GM18520 (cell line): ENCODE measurements around the gene TMPRSS6.

Experiments used
- ATAC-seq: cut with Tn5 transposase; IDR thresholded peaks from one replicate; pipeline ENCODE4 v1.9.1; 2021; ENCODE audit not compliant: unreplicated experiment

The TMPRSS6 gene

DNA sequence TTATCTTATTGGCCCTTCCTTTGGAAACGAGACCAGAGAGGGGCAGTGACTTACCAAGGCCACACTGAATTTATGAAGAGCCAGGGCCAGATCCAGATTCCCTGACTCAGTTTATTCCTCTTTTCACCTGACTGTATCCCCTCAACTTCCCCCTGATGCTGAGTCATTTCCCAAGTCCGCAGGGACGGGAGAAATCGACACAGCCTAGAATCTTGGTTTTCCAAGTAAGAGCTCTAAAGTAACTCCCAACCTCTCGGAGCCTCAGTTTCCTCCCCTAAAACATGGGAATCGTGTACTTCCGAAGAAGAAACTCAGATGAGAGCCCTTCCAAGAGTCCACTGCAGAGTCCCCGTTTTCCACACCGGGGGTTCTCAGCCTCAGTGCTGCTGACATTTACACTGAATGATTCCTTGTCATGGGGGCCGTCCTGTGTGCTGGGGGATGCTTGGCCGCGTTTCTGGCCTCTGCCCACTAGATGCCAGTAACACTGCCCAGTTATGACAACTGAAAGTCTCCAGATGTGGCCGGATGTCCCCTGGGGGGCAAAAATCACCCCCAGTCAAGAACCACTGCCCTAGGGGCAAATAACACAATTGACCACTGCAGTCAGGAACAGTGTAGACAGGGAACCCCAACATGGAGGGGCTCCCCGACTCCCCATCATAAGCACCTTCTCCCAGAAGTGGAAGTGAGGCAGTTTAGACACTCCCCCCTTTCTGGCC lies 78.8 kb downstream of the TMPRSS6 start:
- ATAC-seq, result no peak

DNA sequence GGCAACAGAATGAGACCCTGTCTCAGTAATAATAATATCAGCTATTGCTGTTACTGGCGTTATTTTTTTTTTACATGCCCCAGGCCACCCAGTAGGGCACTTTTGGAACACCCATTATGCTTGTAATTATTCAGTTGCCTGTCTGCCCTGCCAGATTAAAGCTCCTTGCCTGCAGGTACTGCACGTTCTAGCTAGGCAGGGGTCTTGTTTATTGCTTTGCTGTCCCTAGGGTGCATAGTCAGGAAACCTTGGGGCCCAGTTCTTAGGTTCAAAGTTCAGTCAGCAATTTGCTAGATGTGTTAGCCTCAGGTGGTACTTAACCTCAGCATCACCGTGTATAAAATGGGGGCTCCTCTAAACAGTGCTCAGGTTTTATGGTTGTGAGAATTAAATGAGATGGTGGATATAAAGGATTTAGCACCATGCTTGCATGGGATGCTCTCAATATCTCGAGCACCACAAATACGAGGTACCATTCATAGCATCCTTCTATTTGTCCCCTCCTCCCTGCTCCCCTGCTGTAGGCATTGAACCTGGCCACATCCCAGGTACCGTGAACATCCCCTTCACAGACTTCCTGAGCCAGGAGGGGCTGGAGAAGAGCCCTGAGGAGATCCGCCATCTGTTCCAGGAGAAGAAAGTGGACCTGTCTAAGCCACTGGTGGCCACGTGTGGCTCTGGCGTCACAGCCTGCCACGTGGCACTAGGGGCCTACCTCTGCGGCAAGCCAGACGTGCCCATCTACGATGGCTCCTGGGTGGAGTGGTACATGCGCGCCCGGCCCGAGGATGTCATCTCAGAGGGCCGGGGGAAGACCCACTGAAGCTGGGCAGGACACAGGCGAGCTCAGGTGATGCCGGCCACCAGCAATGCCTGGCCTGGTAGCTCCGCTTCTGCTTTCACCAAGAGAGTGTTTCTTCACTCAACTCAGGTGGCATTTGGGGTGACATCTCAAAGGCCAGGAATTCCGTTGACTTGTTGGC lies 80.5 kb downstream of the TMPRSS6 start:
- ATAC-seq, result no peak

DNA sequence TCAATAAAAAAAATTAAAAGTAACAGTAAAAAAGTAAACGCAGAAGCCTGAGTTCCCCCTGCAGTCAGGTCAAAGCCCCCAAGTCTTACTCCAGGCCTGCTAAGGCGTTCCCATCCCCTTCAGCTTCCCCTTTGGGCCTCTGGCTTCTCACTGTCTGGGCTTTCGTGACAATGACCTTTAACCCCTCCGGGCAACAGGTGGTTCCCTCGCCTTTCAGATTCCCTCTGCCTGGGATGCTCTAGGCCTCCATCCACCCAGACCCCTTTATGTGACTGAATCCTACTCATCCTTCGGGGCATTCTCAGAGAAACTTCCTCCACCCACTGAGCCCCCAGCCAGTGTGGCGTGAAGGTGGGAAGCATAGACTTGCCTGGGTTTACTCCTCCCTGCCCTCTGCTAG lies 82.0 kb downstream of the TMPRSS6 start:
- ATAC-seq, result no peak

DNA sequence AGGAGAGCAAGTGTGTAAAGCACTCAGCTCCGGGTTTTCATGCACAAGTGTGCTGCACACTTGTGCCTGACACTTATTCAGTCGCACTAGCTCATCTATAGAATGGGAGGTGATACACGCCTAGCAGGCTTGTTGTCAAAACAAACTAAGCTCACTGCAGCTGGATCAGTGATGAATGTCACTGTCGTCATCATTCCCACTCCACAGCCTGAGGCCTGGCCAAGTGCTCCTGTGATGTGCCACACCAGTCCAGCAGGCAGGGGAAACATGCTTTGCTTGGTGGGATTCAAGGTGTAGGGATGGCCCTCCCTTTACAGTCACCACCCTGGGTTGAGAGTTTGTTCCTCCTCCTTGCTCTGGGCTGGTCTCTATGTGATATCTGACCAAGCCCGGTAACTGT lies 83.2 kb downstream of the TMPRSS6 start:
- no peak for ATAC-seq

DNA sequence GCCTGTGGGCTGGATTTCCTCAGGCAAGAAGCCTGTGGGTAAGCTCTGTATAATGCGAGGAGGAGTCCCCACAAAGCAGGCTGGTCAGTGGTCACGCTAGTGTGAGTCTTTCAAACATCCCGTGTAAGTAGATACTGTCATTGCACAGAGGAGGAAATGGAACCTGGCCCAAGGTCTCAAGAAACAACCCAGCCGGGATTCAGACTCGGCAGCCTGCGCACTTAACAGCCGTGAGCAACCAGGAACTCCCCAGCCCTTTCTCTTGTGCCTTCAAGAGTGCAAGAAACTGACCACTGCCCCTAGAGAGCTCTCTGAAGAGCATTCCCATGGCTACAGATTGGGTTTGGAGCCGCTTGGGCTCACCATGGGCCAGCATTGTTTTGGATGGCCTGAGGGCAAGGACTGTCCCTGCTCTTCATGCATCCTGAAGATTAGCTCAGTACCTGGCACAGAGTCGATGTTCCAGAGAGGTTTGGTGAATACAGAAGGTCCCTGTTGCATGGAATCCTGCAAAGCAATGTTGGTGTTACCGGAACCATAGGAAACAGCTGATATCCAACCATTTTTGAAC lies 83.9 kb downstream of the TMPRSS6 start:
- ATAC-seq, result no peak

DNA sequence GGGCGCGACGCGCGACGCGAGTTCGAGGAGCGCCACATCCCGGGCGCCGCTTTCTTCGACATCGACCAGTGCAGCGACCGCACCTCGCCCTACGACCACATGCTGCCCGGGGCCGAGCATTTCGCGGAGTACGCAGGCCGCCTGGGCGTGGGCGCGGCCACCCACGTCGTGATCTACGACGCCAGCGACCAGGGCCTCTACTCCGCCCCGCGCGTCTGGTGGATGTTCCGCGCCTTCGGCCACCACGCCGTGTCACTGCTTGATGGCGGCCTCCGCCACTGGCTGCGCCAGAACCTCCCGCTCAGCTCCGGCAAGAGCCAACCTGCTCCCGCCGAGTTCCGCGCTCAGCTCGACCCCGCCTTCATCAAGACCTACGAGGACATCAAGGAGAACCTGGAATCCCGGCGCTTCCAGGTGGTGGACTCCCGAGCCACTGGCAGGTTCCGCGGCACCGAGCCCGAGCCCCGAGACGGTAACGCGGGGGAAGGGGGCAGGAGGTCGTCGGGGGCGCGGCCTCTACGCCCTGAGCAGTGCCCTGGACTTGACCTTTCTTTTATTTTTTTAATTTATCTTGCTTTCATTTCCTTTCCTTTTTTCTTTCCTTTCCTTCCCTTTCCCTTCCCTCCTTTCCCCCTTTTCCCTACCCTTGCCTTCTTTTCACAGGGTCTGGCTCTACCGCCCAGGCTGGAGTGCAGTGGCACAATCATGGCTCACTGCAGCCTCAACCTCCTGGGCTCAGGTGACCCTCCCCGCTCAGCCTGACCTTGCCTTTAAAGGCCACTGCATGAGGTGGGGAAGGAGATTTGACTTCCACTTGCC lies 85.0 kb downstream of the TMPRSS6 start:
- no peak for ATAC-seq

DNA sequence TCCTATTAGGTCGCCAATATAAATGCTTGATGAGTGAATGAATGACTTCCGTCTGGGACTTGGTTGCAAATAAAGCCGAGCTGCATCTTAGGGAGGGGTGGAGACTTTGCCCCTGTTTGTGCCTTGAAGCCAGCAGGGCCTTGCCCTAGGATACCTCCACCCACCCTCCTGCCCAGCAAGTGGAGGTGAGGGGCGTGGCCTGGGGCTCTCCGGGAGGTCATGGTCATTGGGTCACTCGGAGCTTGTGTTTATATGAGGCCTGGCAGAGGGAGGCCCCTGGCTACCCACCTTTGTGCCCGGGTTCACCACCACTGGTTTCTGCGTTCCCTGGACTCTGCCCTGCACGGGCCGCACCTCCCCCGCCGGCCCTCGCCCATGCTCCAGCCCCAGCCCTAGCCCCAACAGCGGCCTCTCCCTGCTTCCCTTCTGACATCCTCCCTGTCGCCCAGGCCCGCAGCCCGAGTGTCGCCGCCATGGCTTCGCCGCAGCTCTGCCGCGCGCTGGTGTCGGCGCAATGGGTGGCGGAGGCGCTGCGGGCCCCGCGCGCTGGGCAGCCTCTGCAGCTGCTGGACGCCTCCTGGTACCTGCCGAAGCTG lies 85.7 kb downstream of the TMPRSS6 start:
- ATAC-seq, result no peak

DNA sequence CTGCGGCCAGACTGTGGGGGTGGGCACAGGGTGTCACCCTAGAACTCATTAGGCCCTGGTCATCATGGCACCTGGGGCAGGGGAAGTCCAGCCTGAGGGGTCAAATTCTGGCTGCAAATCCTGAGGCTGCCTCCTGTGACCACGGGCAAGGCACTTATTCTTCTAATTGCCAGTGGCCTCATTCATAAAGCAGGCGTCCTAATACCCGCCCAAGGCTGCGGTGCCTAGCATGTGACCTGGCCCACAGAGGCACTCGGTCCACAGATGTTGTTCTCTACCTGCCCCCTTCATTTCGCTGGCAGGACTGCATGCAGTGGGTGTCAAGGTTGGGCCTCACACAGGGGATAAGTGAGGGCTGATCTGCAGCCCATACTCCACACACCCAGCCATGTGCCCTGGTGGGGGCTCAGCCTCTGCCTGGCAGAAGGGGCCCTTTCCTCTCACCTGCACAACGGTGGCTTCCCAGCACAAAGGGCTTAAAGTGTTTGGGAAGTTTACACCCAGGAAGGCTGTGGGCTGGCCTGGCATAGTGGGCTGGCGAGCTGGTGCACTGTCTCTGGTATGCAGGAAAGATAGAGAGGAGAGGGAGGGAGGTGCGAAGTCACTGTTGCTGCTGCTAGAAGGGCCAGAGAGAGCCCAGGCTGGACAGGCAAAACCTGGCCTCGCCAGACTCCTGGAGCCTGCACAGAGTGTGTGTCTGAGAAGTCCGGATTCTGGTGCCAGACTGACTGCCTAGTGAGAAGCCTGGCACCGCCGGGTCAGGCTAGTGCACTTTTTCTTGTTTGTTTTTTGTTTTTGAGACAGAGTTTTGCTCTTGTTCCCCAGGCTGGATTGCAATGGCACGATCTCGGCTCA lies 86.8 kb downstream of the TMPRSS6 start:
- no peak for ATAC-seq

DNA sequence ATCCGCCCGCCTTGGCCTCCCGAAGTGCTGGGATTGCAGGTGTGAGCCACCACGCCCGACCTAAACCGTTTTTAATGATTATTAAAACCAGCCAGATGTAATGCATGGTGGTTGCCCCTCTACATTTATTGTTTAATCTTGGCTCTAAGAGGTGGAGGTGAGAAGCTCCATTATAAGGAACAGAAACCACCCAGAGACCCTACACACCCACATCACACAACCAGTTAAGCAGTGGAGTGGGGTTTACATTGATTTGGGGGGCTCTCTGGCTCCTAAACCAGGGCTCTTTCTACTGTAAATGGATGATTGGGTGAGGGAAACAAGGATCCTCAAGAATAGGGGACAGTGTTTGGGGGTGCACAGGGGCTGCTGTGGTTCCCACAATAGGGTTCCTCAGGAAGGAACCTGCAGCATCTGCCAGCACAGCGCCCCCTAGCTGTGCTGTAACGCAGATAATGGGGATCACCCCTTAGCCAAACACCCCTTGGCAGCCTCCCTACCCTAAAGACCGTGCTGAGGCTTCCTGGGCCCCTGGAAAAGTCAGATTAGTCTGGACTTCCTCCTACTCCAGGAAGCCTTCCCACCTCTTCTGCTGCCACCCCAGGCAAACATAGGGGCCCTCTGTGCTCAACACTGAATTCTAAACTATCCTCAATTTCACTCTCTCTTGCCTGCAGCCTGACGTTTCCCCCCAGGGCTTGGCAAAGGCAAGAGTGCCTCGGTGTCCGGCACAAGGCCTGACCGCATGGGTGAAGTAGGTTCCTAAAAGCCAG lies 87.6 kb downstream of the TMPRSS6 start:
- ATAC-seq, result no peak

DNA sequence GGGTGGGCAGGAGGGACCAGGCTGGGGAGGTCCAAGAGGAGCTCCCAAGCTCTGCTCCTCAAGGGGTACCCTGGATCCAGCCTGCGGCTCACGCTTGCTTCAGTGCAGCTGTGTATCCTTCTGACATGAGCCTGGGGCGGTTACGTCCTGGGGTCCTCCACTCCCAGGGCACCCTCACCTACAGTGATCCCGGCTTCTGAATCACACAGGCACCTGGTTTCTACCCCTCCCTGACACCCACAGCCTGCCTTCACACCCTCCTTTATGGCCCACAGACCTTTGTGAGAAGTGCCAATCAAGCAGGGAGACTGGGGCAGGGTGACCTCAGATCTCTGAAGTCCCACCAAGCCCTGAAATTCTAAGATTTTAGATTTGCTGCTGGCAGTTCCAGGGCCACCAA lies 88.5 kb downstream of the TMPRSS6 start:
- no peak for ATAC-seq

DNA sequence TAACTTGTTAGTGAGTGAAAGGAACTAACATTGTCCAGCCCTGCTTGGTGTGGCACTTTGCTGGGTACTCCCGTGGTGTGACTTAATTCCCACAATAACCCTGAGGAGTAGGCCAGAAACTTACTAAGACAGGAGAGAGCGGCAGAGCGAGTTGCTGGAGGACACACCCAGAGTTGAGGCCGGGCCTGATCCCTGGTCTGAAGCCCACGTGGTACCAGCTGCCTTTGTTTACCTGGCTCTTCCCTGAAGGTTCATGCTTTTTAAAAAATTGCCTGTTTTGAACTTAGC lies 89.4 kb downstream of the TMPRSS6 start:
- no peak for ATAC-seq

DNA sequence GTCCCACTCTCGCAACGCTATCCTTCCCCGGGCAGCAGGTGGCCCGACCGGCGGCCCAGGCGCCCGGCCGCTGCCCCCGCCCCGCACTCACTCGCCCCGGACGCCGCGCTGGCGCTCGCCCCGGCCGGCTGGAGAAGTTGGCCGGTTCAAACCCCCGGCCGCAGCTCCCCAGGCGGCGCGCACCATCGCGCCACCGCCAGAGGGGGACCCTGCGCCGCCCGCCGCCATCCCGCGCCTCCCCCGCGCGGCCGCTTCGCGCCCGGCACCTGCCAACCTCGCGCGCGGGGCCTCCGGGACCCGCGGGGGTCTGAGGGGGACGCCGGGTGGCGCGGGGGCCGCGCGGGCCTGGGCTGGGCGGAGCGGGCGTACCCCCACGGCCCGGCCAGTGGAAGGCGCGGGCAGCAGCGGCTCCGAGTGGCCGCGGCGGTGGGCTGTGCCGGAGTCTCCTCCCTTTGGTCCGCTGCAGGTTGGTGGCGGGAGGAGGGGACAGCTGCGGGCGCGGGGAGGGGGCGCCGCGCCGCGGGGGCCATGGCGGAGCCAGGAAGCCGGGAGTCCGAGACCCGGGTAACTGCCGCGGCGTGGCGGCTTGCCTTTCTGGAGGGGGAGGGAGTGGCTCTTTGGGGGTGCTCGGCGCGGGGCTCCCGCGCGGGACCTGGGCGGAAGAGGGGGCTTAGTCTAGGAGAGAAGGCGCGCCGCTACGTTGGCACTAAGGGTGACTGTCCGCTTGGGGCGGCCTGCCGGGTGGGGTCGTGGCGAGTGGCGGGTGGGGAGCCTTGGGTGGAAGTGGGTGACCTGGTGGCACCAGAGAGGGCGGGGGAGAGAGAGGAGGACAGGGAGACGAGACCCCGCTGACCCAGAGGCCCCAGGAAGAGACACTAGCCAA lies 90.0 kb downstream of the TMPRSS6 start, which contains the start of the genes MPST and TST:
Gene MPST, plus strand, starts transcription at position 434 of the 883 bp plus-strand sequence. Its CDS starts 95 bp downstream, at position 529.
Gene TST, minus strand, starts transcription at position 139 of the 883 bp plus-strand sequence. CDS start 715 bp downstream, outside the sequence.
- ATAC-seq, result no peak

DNA sequence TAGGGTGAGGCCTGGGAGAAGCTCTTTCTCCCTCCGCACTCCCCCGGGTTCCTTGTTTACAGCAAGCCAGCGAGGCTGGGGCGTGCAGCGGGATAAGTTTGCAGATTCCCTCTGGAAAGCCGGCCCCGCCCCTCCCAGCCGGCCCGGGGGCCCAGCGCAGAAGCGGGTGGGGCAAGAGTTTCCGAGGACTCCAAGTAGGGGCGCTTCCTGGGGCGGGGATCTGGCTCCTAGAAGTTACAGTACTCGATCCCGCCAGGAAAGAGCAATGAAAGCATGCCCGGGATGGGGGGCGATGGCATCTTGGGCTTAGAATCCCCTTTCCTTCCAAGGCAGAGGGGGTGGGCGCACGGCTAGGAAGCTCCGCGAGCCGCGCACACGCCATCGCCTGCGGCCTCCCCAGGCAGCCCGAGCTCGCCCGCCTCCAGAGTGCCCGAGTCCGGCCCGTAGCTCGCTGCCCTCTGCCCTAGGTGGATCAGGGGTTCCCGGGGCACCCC lies 90.7 kb downstream of the TMPRSS6 start:
- no peak for ATAC-seq

DNA sequence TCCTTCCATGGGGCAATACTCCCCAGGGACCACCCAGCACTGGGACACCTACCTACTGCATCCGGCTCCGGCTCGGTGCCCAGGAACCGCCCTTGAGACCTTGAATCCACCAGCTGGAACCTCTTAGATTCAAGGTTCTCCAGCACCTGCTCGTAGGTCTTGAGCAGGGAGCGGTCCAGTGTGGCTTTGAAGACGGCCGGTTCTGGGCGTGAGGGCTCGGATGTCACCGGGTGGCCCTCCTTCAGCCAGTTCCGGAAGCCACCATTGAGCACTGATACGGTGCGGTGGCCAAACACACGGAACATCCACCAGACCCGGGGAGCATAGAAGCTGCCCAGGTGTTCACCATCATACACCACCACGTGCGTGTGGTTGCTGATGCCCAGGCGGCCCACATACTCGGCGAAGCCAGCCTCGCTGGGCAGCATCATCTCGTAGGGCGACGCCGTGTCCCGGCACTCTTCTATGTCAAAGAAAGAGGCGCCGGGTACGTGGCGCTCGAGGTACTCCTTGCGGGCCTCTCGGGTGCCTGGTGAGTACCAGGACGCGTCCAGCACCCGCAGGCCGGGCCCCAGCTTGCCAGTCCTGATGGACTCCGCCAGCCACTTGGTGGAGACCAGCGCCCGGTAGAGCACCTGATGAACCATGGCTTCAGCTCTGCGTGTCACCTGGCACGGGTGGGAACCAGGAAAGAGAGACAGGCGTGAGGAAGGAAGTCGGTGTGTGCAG lies 91.3 kb downstream of the TMPRSS6 start:
- ATAC-seq, result no peak

DNA sequence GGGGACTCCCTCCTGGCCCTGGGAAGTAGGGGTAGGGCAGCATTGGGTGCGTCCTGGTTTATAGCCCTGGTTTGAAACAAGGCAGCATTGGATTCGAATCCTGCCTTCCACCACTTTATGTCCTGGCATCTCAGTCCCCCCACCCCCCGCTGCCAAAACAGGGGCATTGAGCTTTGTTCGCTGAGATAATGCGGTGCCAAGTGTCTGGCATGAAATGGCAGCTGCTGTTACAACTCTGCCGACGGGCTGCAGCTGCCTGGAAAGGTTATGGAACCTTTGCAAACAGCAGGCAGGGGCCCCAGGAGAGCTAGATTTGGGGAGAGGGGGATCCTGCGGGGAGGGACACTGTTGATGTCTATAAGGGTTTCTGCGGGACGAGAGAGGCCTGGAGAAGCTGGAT lies 92.2 kb downstream of the TMPRSS6 start:
- no peak for ATAC-seq

DNA sequence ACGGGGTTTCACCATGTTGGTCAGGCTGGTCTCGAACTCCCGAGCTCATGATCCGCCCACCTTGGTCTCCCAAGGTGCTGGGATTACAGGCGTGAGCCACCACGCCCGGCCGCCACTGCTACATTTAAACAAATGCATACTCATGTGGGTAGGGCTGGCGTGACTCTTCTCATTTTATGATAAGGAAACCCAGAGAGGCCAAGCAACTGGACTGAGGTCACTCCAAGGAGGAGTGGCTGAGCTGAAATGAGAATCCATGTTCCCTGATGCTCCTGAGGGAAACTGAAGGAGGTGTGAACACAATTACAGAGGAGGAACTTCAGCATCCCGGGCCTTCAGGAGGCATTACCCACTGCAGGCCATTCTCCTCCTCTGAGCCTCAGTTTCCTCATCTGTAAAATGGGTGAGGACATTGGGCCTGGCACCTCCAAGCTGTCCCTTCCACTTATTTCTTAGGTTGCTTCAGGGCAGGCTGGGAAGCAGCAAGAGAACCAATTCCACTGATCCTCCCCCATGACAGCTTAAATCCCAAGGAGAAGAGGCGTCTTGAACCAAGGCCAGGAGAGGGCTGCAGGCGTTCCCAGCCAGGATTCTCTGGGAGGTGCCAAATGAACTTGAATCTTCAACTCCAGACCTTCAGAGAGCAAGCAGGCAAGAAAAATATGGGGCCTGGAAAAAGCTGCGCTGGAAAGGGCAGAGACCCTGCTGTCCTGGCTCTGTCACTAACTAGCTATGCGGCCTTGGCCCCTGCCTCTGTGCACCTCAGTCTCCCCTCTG lies 93.2 kb downstream of the TMPRSS6 start:
- no peak for ATAC-seq
